Prostate gland (tissue), 2 donors: Measurements from ENCODE around the gene MAP3K9. TPM values are rescaled to one million over a fixed set of nuclear protein-coding genes. Genes with fewer than 3 reads are reported as not detected.

Experiments
- DNase-seq: peaks from one replicate; pipeline ENCODE4 v3.0.0-alpha.2; 2019; ENCODE audit warnings: low spot score
- H3K27ac ChIP-seq, 2 donors: fragments of 200-600 bp; sonication (generic); 2 replicates each; pipeline ENCODE4 v1.5.1; 2017 to 2019
- H3K27me3 ChIP-seq: fragments of 200-600 bp; sonication (generic); replicated peaks from 2 replicates; pipeline ENCODE4 v1.5.1; 2019; ENCODE audit not compliant: insufficient read depth
- H3K36me3 ChIP-seq, 2 donors: fragments of 200-600 bp; sonication (generic); 1 replicate in 1 of 2; 2 replicates in 1 of 2; pipeline versions ENCODE4 v1.5.1 to v1.8.1; 2017 to 2019
- H3K4me1 ChIP-seq: fragments of 200-600 bp; sonication (generic); replicated peaks from 2 replicates; pipeline ENCODE4 v1.5.1; 2019
- H3K4me3 ChIP-seq, 2 donors: fragments of 200-600 bp; sonication (generic); 2 replicates each; pipeline ENCODE4 v1.5.1; 2017 to 2019
- H3K9me3 ChIP-seq: fragments of 200-600 bp; sonication (generic); 2 replicates; pipeline ENCODE4 v1.5.1; 2017
- POLR2A ChIP-seq: fragments of 450-650 bp; IDR thresholded peaks from one replicate; pipeline ENCODE4 v1.6.1; 2016; ENCODE audit warnings: antibody characterized with exemption, mild to moderate bottlenecking
- POLR2AphosphoS5 ChIP-seq: sonication (generic); formaldehyde crosslinking; IDR thresholded peaks from one replicate; pipeline ENCODE4 v1.6.1; 2017; ENCODE audit warnings: antibody characterized with exemption
- WGBS: methylation state at CpG from one replicate; pipeline ENCODE4 v1.1.5; 2018; 5-methylcytosine and 5-hydroxymethylcytosine counted together
- intact Hi-C: fragments of 100-400 bp; cut with DNase I; formaldehyde crosslinking; loops from one replicate; pipeline ENCODE4 v1.14.2; 2022
- total RNA-seq, 2 donors: library from RNA; depleted of rRNA; stranded (reverse); fragments of >200 nt; gene quantifications; one replicate each; pipeline ENCODE4 v1.1.0, GENCODE V29; 2016
- TF ChIP-seq, protein P1 (sequence below), 4 experiments: fragments of 200-600 bp in 2 of 4; fragments of 450-650 bp in 2 of 4; sonication (generic) in 2 of 4; IDR thresholded peaks; 1 replicate in 3 of 4; 2 replicates in 1 of 4; pipeline ENCODE4 v1.5.1; 2016 to 2019; ENCODE audit warnings: antibody characterized with exemption in 4 of 4, mild to moderate bottlenecking in 2 of 4, moderate library complexity in 2 of 4

MAP3K9 gene
- total RNA-seq, 2 donors from 2014 or later = 5.3 to 9.5 TPM

DNA sequence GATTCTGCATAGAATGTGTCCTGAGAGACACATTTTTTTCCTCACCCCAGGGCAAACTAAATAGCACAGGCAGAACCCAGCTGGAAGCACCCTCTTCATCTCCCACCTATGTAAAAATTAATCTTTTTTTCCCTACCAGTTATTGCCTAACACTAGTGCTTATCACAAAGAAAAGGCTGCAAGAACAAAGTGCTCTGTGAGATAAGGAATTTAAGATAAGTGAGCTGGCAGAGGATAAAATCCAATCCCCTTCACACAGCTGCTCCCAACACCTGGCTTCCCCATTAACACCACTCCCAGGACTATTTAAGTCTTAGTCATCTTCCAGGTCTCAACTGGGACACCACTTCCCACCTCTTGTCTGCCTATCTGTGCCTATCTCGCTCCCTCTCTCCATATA is 92.4 kb downstream of the MAP3K9 start:
- intact Hi-C loops = loop anchor here (10.0 kb wide), 1 partner anchor 92 kb away; no protein-coding TSS in a partner anchor
- no peak for TF ChIP-seq POLR2A
- TF ChIP-seq, protein P1, sequence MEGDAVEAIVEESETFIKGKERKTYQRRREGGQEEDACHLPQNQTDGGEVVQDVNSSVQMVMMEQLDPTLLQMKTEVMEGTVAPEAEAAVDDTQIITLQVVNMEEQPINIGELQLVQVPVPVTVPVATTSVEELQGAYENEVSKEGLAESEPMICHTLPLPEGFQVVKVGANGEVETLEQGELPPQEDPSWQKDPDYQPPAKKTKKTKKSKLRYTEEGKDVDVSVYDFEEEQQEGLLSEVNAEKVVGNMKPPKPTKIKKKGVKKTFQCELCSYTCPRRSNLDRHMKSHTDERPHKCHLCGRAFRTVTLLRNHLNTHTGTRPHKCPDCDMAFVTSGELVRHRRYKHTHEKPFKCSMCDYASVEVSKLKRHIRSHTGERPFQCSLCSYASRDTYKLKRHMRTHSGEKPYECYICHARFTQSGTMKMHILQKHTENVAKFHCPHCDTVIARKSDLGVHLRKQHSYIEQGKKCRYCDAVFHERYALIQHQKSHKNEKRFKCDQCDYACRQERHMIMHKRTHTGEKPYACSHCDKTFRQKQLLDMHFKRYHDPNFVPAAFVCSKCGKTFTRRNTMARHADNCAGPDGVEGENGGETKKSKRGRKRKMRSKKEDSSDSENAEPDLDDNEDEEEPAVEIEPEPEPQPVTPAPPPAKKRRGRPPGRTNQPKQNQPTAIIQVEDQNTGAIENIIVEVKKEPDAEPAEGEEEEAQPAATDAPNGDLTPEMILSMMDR (IDR thresholded peaks at IDR 0.05) = no peak
- 68% methylated on average over 1 of the region's 1 CpG for WGBS
- no peak overlapping the region for H3K4me3 ChIP-seq
- H3K4me1 ChIP-seq = no peaks in the 10 kb centered on the region
- no peaks in the 10 kb centered on the region for H3K9me3 ChIP-seq
- H3K36me3 ChIP-seq = no peaks in the 10 kb centered on the region
- H3K27me3 ChIP-seq = no peaks in the 10 kb centered on the region
- H3K27ac ChIP-seq = no peak overlapping the region
- no peak for DNase-seq

DNA sequence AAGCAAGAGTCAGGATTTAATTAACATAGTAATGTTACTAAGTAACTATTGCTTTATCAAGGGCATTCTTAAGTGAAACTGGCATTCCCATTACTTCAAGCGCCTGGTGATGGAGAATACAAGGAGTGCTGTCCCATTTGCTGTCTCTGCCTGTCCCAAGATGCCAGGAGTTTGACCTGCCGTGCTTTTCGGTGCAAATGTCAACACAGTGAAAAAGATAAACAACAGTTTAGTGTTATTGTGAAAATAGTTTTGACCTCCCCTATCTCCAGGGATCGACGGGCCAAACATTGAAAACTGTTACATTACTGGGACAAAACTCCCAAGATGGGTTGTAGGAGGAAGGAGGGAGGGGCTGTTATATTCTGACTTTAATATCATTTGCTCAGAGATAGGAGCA is 92.8 kb downstream of the MAP3K9 start:
- Histone ChIP-seq H3K27me3 (no peaks in the 10 kb centered on the region), H3K36me3 (no peaks in the 10 kb centered on the region), H3K4me3 (no peak overlapping the region), H3K9me3 (no peaks in the 10 kb centered on the region), H3K27ac (no peak overlapping the region), H3K4me1 (no peaks in the 10 kb centered on the region)
- WGBS = 48% methylated on average over 5 of the region's 5 CpGs
- intact Hi-C loops = loop anchor here (10.0 kb wide), 1 partner anchor 92 kb away; no protein-coding TSS in a partner anchor
- DNase-seq = no peak
- TF ChIP-seq POLR2AphosphoS5 = no peak

DNA sequence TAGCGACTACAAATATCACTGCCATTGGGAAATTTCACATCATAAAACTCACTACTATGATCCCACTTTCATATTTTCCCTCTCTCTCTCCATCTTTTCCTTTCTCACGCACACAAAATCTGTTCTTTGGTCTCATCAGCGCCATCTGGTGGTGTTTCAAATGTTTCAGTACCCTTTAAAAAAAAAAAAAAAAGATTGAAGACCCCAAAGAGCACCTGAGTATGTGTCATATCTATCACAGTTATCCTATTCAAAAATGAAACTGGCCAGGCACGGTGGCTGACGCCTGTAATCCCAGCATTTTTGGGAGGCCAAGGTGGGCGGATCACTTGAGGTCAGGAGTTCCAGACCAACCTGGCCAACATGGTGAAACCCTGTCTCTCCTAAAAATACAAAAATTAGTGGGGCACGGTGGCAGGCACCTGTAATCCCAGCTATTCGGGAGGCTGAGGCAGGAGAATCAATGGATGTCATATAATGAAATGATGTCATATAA is 95.2 kb downstream of the MAP3K9 start:
- H3K4me3 ChIP-seq = no peak overlapping the region
- H3K4me1 ChIP-seq = no peaks in the 10 kb centered on the region
- 22% methylated on average over 8 of the region's 8 CpGs for WGBS
- no peak for TF ChIP-seq POLR2A
- TF ChIP-seq POLR2AphosphoS5 = peak; percentile 29
- TF ChIP-seq, protein P1 (IDR thresholded peaks at IDR 0.05) = peak; percentile 62 to 83 (median 66)
- no peaks in the 10 kb centered on the region for H3K36me3 ChIP-seq
- no peaks in the 10 kb centered on the region for H3K9me3 ChIP-seq
- peak; percentile 46 for DNase-seq
- intact Hi-C loops = loop anchor here (10.0 kb wide), 1 partner anchor 89 kb away; no protein-coding TSS in a partner anchor
- H3K27me3 ChIP-seq = no peaks in the 10 kb centered on the region
- H3K27ac ChIP-seq = no peak overlapping the region

DNA sequence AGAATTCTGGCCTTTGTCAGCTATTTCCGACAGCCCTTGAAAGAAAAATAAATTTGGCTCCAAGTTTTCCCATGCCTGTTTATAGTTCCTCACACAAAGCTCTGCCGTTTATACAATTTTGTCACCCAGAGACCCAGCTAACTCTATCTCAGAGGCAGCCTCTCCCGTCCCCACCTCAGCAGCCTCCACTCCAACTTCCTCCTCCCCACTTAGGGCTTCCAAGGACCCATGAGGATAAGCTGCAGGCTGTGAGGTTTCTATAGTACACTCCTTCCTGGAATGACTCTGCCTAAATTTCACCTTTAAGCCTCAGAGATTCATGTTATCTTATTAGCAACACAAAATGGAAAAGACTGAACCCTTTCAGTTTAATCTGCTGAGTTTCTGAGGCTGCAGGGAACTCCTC is 95.8 kb downstream of the MAP3K9 start:
- no peak overlapping the region for H3K4me3 ChIP-seq
- H3K4me1 ChIP-seq = no peaks in the 10 kb centered on the region
- intact Hi-C loops = loop anchor here (10.0 kb wide), 1 partner anchor 89 kb away; no protein-coding TSS in a partner anchor
- WGBS = 17% methylated on average over 3 of the region's 3 CpGs
- TF ChIP-seq POLR2AphosphoS5 = no peak
- no peak for TF ChIP-seq POLR2A
- TF ChIP-seq, protein P1 (IDR thresholded peaks at IDR 0.05) = no peak
- DNase-seq = no peak
- no peaks in the 10 kb centered on the region for H3K27me3 ChIP-seq
- no peaks in the 10 kb centered on the region for H3K9me3 ChIP-seq
- no peak overlapping the region for H3K27ac ChIP-seq
- no peaks in the 10 kb centered on the region for H3K36me3 ChIP-seq

DNA sequence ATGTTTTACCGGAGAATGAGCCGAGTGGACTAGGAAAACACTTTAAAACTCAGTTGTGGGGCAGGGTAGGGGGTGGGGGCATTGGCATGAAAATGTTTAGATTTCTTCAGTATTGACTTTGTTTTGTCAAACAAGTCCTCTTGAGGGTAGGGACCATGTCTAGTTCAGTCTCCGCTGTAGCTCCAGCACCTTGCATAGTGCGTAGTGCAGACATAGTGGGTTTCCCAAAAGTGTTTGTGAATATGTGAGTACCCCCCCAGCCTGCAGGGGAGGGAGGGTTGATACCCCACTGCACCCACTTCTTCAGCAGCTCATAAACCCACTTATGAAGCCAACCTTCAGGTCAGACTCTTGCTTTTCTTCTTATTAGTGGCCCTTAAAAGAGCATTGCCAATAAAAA is 96.2 kb downstream of the MAP3K9 start:
- no peaks in the 10 kb centered on the region for H3K9me3 ChIP-seq
- no peaks in the 10 kb centered on the region for H3K27me3 ChIP-seq
- H3K4me1 ChIP-seq = no peaks in the 10 kb centered on the region
- DNase-seq = no peak
- no peak overlapping the region for H3K27ac ChIP-seq
- WGBS = 90% methylated on average over 4 of the region's 4 CpGs
- TF ChIP-seq POLR2A (no peak), POLR2AphosphoS5 (no peak)
- TF ChIP-seq, protein P1 (IDR thresholded peaks at IDR 0.05) = no peak
- no peak overlapping the region for H3K4me3 ChIP-seq
- intact Hi-C loops = loop anchor here (10.0 kb wide), 1 partner anchor 88 kb away; no protein-coding TSS in a partner anchor
- no peaks in the 10 kb centered on the region for H3K36me3 ChIP-seq
